Fibroblast of lung (primary cell): ENCODE results near the gene STK32C.

ENCODE experiments used
- EZH2 ChIP-seq: IDR thresholded peaks from 2 replicates; pipeline ENCODE4 v1.5.1; 2012; ENCODE audit warnings: low read length, control low read depth, mild to moderate bottlenecking; ENCODE audit errors: missing control alignments
- TF ChIP-seq, protein P1 (sequence below), 2 donors: IDR thresholded peaks in 1 of 2; conservative IDR thresholded peaks in 1 of 2; 1 replicate in 1 of 2; 2 replicates in 1 of 2; pipeline ENCODE4 v1.5.1; 2011 to 2012; ENCODE audit warnings: low read length in 2 of 2, control low read depth in 1 of 2, inconsistent platforms in 1 of 2, low read depth in 1 of 2, mild to moderate bottlenecking in 1 of 2

GRCh38 chr10:132354356-132355094 is 46.8 kb upstream of the STK32C start:
- no peak for TF ChIP-seq EZH2
- TF ChIP-seq, protein P1, sequence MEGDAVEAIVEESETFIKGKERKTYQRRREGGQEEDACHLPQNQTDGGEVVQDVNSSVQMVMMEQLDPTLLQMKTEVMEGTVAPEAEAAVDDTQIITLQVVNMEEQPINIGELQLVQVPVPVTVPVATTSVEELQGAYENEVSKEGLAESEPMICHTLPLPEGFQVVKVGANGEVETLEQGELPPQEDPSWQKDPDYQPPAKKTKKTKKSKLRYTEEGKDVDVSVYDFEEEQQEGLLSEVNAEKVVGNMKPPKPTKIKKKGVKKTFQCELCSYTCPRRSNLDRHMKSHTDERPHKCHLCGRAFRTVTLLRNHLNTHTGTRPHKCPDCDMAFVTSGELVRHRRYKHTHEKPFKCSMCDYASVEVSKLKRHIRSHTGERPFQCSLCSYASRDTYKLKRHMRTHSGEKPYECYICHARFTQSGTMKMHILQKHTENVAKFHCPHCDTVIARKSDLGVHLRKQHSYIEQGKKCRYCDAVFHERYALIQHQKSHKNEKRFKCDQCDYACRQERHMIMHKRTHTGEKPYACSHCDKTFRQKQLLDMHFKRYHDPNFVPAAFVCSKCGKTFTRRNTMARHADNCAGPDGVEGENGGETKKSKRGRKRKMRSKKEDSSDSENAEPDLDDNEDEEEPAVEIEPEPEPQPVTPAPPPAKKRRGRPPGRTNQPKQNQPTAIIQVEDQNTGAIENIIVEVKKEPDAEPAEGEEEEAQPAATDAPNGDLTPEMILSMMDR (conservative IDR thresholded peaks at IDR 0.05 in 1 of 2, IDR thresholded peaks at IDR 0.05 in 1 of 2; ENCODE audit: low read depth in 1 of 2, low read length in 2 of 2), result no peak
